Hypothalamus (tissue), 51 donors: ENCODE data around the gene HP1BP3.

Experiments
- DNase-seq, 51 donors: peaks; one replicate each; lab custom pipeline; 2025; lab: John Stamatoyannopoulos, UW

Gene HP1BP3

GRCh38 chr1:20697563-20697962 is 89.5 kb downstream of the HP1BP3 start:
- DNase-seq = no peak

- DNase-seq = peak; percentile 30 to 89 (median 69)
These were observed 90.4 kb downstream of the HP1BP3 start for GRCh38 chr1:20696397-20697333.

GRCh38 chr1:20695515-20695914 is 91.6 kb downstream of the HP1BP3 start:
- no peak for DNase-seq

- no peak for DNase-seq
These were observed 93.5 kb downstream of the HP1BP3 start for GRCh38 chr1:20693623-20694022.
